Measurements from ENCODE around the gene SH3YL1.

GRCh38 chr2:176917-177316 is 86.9 kb downstream of the SH3YL1 start:
- no peak for TF ChIP-seq POLR2A (IDR thresholded peaks at IDR 0.05; ENCODE audit: low read depth, low read length)
- TF ChIP-seq POU2F2 (IDR thresholded peaks at IDR 0.05; ENCODE audit: low read depth, low read length) = no peak
- TF ChIP-seq POLR2AphosphoS5 (IDR thresholded peaks at IDR 0.05; ENCODE audit: low read depth, low read length) = no peak

Measured in GM12891 (cell line).